ENCODE data around the gene CLEC4F. TPM values are rescaled to one million over a fixed set of nuclear protein-coding genes. Genes with fewer than 3 reads are reported as not detected.

CLEC4F gene
- total RNA-seq, 2 donors from 2014 or later, result 8.9 to 23.5 TPM

- Mint-ChIP-seq H3K4me1 (ENCODE audit: low read depth in 2 of 2) (peaks cover 52 to 72% of the 10 kb centered on the region in 2 donors), H3K36me3 (no peaks in the 10 kb centered on the region), H3K27me3 (peaks cover 0 to 3% of the 10 kb centered on the region in 2 donors), H3K27ac (peak overlapping the region; percentile 27 to 85), H3K9me3 (no peaks in the 10 kb centered on the region), H3K4me3 (no peak overlapping the region)
- no peak for ATAC-seq
- peak; percentile 18 for DNase-seq (ENCODE audit: low spot score)
Measured at GRCh38 chr2:70833246-70833645, 12.8 kb upstream of the CLEC4F start.

- peaks cover 49 to 67% of the 10 kb centered on the region in 2 donors for H3K4me1 Mint-ChIP-seq (ENCODE audit: low read depth in 2 of 2)
- H3K27ac Mint-ChIP-seq, result peak overlapping the region; percentile 27 to 85
- no peaks in the 10 kb centered on the region for H3K36me3 Mint-ChIP-seq
- ATAC-seq, result no peak
- H3K9me3 Mint-ChIP-seq, result no peaks in the 10 kb centered on the region
- H3K27me3 Mint-ChIP-seq, result peaks cover 0 to 3% of the 10 kb centered on the region in 2 donors
- no peak for DNase-seq (ENCODE audit: low spot score)
- H3K4me3 Mint-ChIP-seq, result no peak overlapping the region
Measured at GRCh38 chr2:70832386-70832785, 12.0 kb upstream of the CLEC4F start.

GRCh38 chr2:70831861-70832260, 11.5 kb upstream of the CLEC4F start:
- peak overlapping the region; percentile 27 to 85 for H3K27ac Mint-ChIP-seq

GRCh38 chr2:70830366-70830765, 10.0 kb upstream of the CLEC4F start:
- Mint-ChIP-seq H3K4me1 (ENCODE audit: low read depth in 2 of 2) (peaks cover 48 to 64% of the 10 kb centered on the region in 2 donors), H3K9me3 (no peaks in the 10 kb centered on the region), H3K27me3 (peaks cover 0 to 3% of the 10 kb centered on the region in 2 donors), H3K36me3 (no peaks in the 10 kb centered on the region), H3K4me3 (peak overlapping the region; percentile 73), H3K27ac (peak overlapping the region; percentile 89)
- peak in 1 of 2 donors; percentile 43 for ATAC-seq
- DNase-seq (ENCODE audit: low spot score), result peak; percentile 48

More at GRCh38 chr2:70831861-70832260, 11.5 kb upstream of the CLEC4F start:
- Mint-ChIP-seq H3K4me3 (peak overlapping the region; percentile 15), H3K36me3 (no peaks in the 10 kb centered on the region), H3K4me1 (ENCODE audit: low read depth in 2 of 2) (peaks cover 50 to 69% of the 10 kb centered on the region in 2 donors), H3K27me3 (peaks cover 0 to 3% of the 10 kb centered on the region in 2 donors), H3K9me3 (no peaks in the 10 kb centered on the region)
- no peak for DNase-seq (ENCODE audit: low spot score)
- no peak for ATAC-seq

- Mint-ChIP-seq H3K4me1 (ENCODE audit: low read depth in 2 of 2) (peaks cover 44 to 62% of the 10 kb centered on the region in 2 donors), H3K27me3 (peaks cover 0 to 3% of the 10 kb centered on the region in 2 donors), H3K4me3 (peak overlapping the region; percentile 73), H3K27ac (peak overlapping the region; percentile 89), H3K9me3 (no peaks in the 10 kb centered on the region), H3K36me3 (no peaks in the 10 kb centered on the region)
- no peak for DNase-seq (ENCODE audit: low spot score)
- ATAC-seq, result no peak
Measured at GRCh38 chr2:70829916-70830315, 9.5 kb upstream of the CLEC4F start.

- DNase-seq (ENCODE audit: low spot score) (peak; percentile 56), ATAC-seq (no peak)
- Mint-ChIP-seq H3K4me1 (ENCODE audit: low read depth in 2 of 2) (peaks cover 45 to 61% of the 10 kb centered on the region in 2 donors), H3K9me3 (no peaks in the 10 kb centered on the region), H3K27me3 (peaks cover 0 to 3% of the 10 kb centered on the region in 2 donors), H3K27ac (peak overlapping the region; percentile 89), H3K36me3 (no peaks in the 10 kb centered on the region), H3K4me3 (peak overlapping the region; percentile 73)
Measured at GRCh38 chr2:70828914-70829824, 8.8 kb upstream of the CLEC4F start.

GRCh38 chr2:70828115-70828514, 7.7 kb upstream of the CLEC4F start:
- Mint-ChIP-seq H3K4me1 (ENCODE audit: low read depth in 2 of 2) (peaks cover 50 to 57% of the 10 kb centered on the region in 2 donors), H3K27me3 (peaks cover 0 to 3% of the 10 kb centered on the region in 2 donors), H3K4me3 (no peak overlapping the region), H3K27ac (peak overlapping the region; percentile 89), H3K36me3 (no peaks in the 10 kb centered on the region), H3K9me3 (no peaks in the 10 kb centered on the region)
- ATAC-seq, result peak in 1 of 2 donors; percentile 3
- DNase-seq (ENCODE audit: low spot score), result peak; percentile 47

- Mint-ChIP-seq H3K4me1 (ENCODE audit: low read depth in 2 of 2) (peaks cover 58 to 59% of the 10 kb centered on the region in 2 donors), H3K27ac (peak overlapping the region; percentile 89)
Measured at GRCh38 chr2:70827388-70827787, 7.0 kb upstream of the CLEC4F start.

GRCh38 chr2:70826696-70827350, 6.4 kb upstream of the CLEC4F start:
- H3K36me3 Mint-ChIP-seq, result no peaks in the 10 kb centered on the region
- ATAC-seq (peak; percentile 51 to 54), DNase-seq (ENCODE audit: low spot score) (peak; percentile 60)
- H3K4me1 Mint-ChIP-seq (ENCODE audit: low read depth in 2 of 2), result peaks cover 59 to 60% of the 10 kb centered on the region in 2 donors
- peaks cover 5% of the 10 kb centered on the region for H3K9me3 Mint-ChIP-seq
- peak overlapping the region; percentile 73 for H3K4me3 Mint-ChIP-seq
- H3K27me3 Mint-ChIP-seq, result peaks cover 0 to 3% of the 10 kb centered on the region in 2 donors
- peak overlapping the region; percentile 89 for H3K27ac Mint-ChIP-seq

More at GRCh38 chr2:70827388-70827787, 7.0 kb upstream of the CLEC4F start:
- Mint-ChIP-seq H3K36me3 (no peaks in the 10 kb centered on the region), H3K4me3 (peak overlapping the region; percentile 73), H3K27me3 (peaks cover 0 to 3% of the 10 kb centered on the region in 2 donors), H3K9me3 (peaks cover 5% of the 10 kb centered on the region)
- DNase-seq (ENCODE audit: low spot score), result peak; percentile 10
- peak; percentile 22 to 40 for ATAC-seq

- H3K9me3 Mint-ChIP-seq, result peaks cover 5% of the 10 kb centered on the region
- peak overlapping the region; percentile 76 to 89 for H3K27ac Mint-ChIP-seq
- DNase-seq (ENCODE audit: low spot score) (peak; percentile 57), ATAC-seq (peak; percentile 54 to 55)
- no peaks in the 10 kb centered on the region for H3K27me3 Mint-ChIP-seq
- H3K4me3 Mint-ChIP-seq, result peak overlapping the region; percentile 56
- no peaks in the 10 kb centered on the region for H3K36me3 Mint-ChIP-seq
- peaks cover 55 to 56% of the 10 kb centered on the region in 2 donors for H3K4me1 Mint-ChIP-seq (ENCODE audit: low read depth in 2 of 2)
Measured at GRCh38 chr2:70823249-70823648, 2.9 kb upstream of the CLEC4F start.

- peak; percentile 19 to 38 for ATAC-seq
- Mint-ChIP-seq H3K4me1 (ENCODE audit: low read depth in 2 of 2) (peaks cover 58 to 60% of the 10 kb centered on the region in 2 donors), H3K36me3 (peaks cover 3% of the 10 kb centered on the region), H3K9me3 (peaks cover 5% of the 10 kb centered on the region), H3K4me3 (peak overlapping the region; percentile 56), H3K27ac (peak overlapping the region; percentile 76 to 89), H3K27me3 (no peaks in the 10 kb centered on the region)
- DNase-seq (ENCODE audit: low spot score), result peak; percentile 56
Measured at GRCh38 chr2:70822843-70823242, 2.4 kb upstream of the CLEC4F start.

GRCh38 chr2:70817284-70817954, 3.0 kb downstream of the CLEC4F start:
- peaks cover 13% of the 10 kb centered on the region for H3K36me3 Mint-ChIP-seq
- no peak for DNase-seq (ENCODE audit: low spot score)
- no peaks in the 10 kb centered on the region for H3K27me3 Mint-ChIP-seq
- peak overlapping the region; percentile 52 for H3K4me3 Mint-ChIP-seq
- peak overlapping the region; percentile 81 to 82 for H3K27ac Mint-ChIP-seq
- peaks cover 53 to 55% of the 10 kb centered on the region in 2 donors for H3K4me1 Mint-ChIP-seq (ENCODE audit: low read depth in 2 of 2)
- peaks cover 3% of the 10 kb centered on the region for H3K9me3 Mint-ChIP-seq
- ATAC-seq, result peak; percentile 54 to 78

GRCh38 chr2:70816726-70817125, 3.7 kb downstream of the CLEC4F start:
- Mint-ChIP-seq H3K36me3 (peaks cover 13% of the 10 kb centered on the region), H3K4me1 (ENCODE audit: low read depth in 2 of 2) (peaks cover 50 to 51% of the 10 kb centered on the region in 2 donors), H3K27me3 (no peaks in the 10 kb centered on the region), H3K27ac (peak overlapping the region; percentile 81 to 82), H3K4me3 (peak overlapping the region; percentile 52), H3K9me3 (peaks cover 3% of the 10 kb centered on the region)
- DNase-seq (ENCODE audit: low spot score) (no peak), ATAC-seq (no peak)

Data from natural killer cell treated with Interleukin-12 subunit alpha and Interleukin-12 subunit beta and Interleukin-15 and Interleukin-18, amount 100 ng/mL, for 72 hours (primary cell).